ENCODE data around the gene LMNA.

- TF ChIP-seq CTCF (IDR thresholded peaks at IDR 0.05) = no peak
- TF ChIP-seq POLR2A (IDR thresholded peaks at IDR 0.05) = no peak
Observed at GRCh38 chr1:156117414-156118176, 3.1 kb downstream of the LMNA start.
